C4-2B (cell line): ENCODE measurements around the gene POLE.

Experiments
- H3K27ac ChIP-seq: fragments of 450-650 bp; 2 replicates; pipeline ENCODE4 v1.5.1; 2017
- CTCF ChIP-seq: fragments of 450-650 bp; conservative IDR thresholded peaks from 2 replicates; pipeline ENCODE4 v1.5.1; 2017; ENCODE audit warnings: mild to moderate bottlenecking
- ZFX ChIP-seq: fragments of 450-650 bp; IDR thresholded peaks from 2 replicates; pipeline ENCODE4 v1.6.1; 2017

Gene POLE

GRCh38 chr12:132614861-132615578 is 72.1 kb downstream of the POLE start:
- TF ChIP-seq CTCF = peak; percentile 89
- no peak for TF ChIP-seq ZFX
- no peak overlapping the region for H3K27ac ChIP-seq

DNA sequence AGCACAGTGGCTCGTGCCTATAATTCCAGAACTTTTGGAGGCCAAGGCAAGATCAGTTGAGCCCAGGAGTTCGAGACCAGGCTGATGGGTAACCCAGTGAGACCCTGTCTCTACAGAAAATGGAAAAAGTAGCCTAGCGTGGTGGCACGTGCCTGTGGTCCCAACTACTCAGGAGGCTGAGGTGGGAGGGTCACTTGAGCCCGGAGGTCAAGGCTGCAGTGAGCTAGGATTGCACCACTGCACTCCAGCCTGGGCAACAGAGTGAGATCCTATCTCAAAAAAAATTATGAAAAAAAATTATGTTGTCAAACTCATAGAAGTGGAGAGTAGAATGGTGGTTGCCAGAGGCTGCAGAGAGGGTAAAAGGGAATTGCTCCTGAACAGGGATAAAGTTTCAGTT is 73.1 kb downstream of the POLE start:
- TF ChIP-seq ZFX = no peak
- TF ChIP-seq CTCF = no peak
- H3K27ac ChIP-seq = no peak overlapping the region

- no peak overlapping the region for H3K27ac ChIP-seq
- TF ChIP-seq ZFX (no peak), CTCF (no peak)
Observed at GRCh38 chr12:132611620-132612019, 75.5 kb downstream of the POLE start.

- TF ChIP-seq ZFX (no peak), CTCF (no peak)
- no peak overlapping the region for H3K27ac ChIP-seq
Observed at GRCh38 chr12:132610866-132611602, 76.1 kb downstream of the POLE start.

DNA sequence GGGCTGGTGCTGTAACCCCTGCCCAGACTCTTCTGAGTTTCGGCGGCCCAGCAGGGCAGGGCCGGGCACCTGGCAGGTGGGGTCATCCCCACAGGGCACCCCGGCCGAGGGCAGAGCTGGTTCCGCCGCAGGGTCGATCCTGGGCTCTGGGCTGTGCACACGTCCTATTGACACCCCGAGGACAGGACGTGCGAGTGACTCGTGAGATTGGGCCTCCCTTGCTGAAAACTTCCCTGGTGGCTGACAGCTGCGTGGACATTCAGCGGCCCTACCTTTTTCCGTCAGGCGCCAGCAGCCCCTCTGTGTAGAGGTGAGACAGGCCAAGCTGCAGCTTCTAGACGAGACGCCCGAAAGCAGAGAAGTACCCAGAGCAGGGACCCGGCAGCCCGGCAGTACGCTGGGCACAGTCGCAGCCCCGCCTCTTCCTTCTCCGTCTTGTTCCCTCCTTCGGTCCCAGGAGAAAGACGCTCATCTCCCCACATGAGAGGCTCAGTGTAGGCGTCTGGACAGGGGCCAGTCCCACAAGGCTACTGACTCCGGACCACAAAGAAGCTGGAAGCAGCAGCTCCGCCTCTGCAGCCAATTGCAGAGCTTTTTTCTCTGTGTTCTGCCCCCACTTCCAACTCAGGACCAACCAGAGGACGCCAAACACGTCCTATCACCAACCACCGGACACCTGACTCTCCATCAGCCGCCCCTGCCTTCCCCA is 76.9 kb downstream of the POLE start, which contains the start of gene LRCOL1:
Gene LRCOL1, minus strand, starts transcription at position 532 of the 709 bp plus-strand sequence. CDS start 4,331 bp downstream, outside the sequence.
- TF ChIP-seq CTCF (no peak), ZFX (no peak)
- no peak within 1 kb of the TSS for H3K27ac ChIP-seq

DNA sequence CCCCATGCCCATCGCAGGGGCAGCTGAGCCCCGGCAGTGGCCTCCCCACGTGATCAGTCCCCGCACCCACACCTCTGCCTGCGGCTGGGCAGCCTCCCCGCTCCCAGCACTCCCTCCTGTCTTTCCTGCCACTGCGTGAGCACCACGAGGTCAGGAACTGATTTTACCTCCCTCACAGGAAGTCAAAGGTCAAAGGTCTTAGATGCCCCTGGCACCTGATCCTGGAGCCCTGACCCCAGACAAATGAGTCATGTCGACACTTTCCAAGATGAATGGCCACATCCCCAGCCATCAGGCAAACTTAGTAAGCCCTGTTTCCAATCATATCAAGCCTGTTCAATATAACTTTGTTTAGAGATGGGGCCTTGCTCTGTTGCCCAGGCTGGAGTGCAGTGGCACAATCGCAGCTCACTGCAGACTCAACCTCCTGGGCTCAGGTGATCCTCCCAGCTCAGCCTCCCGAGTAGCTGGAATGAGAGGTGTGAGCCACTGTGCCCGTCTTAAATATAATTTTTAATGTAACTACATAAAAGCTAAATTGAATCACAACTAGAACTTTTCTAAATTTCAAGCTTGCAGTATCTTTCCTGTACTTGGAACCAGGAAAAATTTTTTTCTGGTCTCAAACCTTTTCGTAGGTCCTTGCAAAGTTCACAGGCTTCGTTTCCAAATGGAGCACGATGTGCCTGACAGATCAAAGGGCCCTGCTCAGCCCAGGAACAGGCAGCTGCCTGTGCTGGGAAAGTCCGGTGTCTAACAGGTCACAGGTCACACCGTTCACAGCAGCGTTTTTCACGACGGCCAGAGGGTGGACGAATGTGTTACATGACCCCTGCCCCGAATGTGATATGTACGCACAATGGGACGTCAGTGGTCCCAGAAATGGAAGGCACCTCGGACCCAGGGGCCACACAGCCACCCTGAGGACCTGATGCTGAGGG is 78.6 kb downstream of the POLE start:
- H3K27ac ChIP-seq = no peak overlapping the region
- TF ChIP-seq CTCF = no peak
- no peak for TF ChIP-seq ZFX
